Measurements from ENCODE around the gene PTPRM. TPM values are rescaled to one million over a fixed set of nuclear protein-coding genes. Genes with fewer than 3 reads are reported as not detected.

The PTPRM gene
- total RNA-seq, 1 donor from 2014 or later = 1.00 TPM

- POLR2A ChIA-PET = no interaction called here
- ATAC-seq (ENCODE audit: low read depth) = no peak
- Mint-ChIP-seq H3K36me3 (ENCODE audit: low read depth) (no peaks in the 10 kb centered on the region), H3K27ac (no peak overlapping the region), H3K27me3 (no peaks in the 10 kb centered on the region), H3K9me3 (peaks cover 22% of the 10 kb centered on the region), H3K4me3 (no peak overlapping the region), H3K4me1 (no peaks in the 10 kb centered on the region)
- DNase-seq = no peak
- CTCF ChIA-PET = no interaction called here
- intact Hi-C loops (cut with micrococcal nuclease) = no loop called here
- TF ChIP-seq, protein P1, sequence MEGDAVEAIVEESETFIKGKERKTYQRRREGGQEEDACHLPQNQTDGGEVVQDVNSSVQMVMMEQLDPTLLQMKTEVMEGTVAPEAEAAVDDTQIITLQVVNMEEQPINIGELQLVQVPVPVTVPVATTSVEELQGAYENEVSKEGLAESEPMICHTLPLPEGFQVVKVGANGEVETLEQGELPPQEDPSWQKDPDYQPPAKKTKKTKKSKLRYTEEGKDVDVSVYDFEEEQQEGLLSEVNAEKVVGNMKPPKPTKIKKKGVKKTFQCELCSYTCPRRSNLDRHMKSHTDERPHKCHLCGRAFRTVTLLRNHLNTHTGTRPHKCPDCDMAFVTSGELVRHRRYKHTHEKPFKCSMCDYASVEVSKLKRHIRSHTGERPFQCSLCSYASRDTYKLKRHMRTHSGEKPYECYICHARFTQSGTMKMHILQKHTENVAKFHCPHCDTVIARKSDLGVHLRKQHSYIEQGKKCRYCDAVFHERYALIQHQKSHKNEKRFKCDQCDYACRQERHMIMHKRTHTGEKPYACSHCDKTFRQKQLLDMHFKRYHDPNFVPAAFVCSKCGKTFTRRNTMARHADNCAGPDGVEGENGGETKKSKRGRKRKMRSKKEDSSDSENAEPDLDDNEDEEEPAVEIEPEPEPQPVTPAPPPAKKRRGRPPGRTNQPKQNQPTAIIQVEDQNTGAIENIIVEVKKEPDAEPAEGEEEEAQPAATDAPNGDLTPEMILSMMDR (IDR thresholded peaks at IDR 0.05) = no peak
Observed at GRCh38 chr18:7813131-7813530, 246.0 kb downstream of the PTPRM start.

DNA sequence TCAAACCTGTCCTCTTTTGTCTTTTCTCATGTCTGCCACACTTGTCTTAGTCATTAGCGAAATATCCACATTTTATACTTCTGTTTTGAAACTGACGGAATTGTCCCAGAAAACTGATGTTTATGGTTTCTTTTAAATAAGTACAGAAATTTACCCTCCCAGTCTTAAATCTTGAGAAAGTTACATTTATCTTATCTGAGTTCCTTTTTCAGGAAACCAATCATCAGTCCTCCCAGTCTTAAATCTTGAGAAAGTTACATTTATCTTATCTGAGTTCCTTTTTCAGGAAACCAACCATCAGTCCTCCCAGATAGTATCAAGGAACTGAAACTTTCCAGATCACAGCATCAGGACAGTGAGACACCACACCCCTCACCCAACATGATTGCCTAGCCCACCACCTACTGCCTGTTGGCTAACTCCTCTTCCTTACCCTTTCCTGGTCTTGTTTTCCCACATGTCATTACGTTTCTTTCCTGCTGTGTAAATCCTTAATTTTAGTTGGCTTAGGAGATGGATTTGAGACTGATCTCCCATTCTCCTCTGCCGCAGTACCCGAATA lies 247.7 kb downstream of the PTPRM start:
- ChIA-PET POLR2A (no interaction called here), CTCF (no interaction called here)
- Mint-ChIP-seq H3K9me3 (peaks cover 22% of the 10 kb centered on the region), H3K4me1 (no peaks in the 10 kb centered on the region), H3K27ac (no peak overlapping the region), H3K36me3 (ENCODE audit: low read depth) (no peaks in the 10 kb centered on the region), H3K4me3 (no peak overlapping the region), H3K27me3 (no peaks in the 10 kb centered on the region)
- DNase-seq (no peak), ATAC-seq (ENCODE audit: low read depth) (no peak)
- intact Hi-C loops (cut with micrococcal nuclease) = no loop called here
- TF ChIP-seq, protein P1 (IDR thresholded peaks at IDR 0.05) = no peak

DNA sequence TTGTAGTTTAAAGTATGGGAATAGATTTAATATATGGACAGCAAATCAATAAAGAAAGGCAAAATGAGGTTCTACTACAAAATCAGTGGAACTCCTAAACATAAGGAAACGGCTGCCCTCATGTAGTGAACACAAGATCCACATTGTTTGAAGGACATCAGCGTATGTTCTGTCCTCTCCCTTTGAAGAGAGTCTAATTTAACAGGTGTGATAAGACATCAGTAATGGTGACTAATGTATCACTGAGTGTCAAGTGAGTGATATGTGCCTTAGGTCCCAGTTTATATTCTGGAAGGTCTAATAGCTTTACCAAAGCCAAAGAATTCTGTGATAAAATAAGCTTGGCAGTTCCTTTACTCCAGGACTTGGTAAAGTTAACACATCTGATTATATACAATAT lies 248.7 kb downstream of the PTPRM start:
- POLR2A ChIA-PET = no interaction called here
- Mint-ChIP-seq H3K27me3 (no peaks in the 10 kb centered on the region), H3K9me3 (peaks cover 22% of the 10 kb centered on the region), H3K36me3 (ENCODE audit: low read depth) (no peaks in the 10 kb centered on the region), H3K4me3 (no peak overlapping the region), H3K4me1 (no peaks in the 10 kb centered on the region), H3K27ac (no peak overlapping the region)
- CTCF ChIA-PET = no interaction called here
- intact Hi-C loops (cut with micrococcal nuclease) = no loop called here
- ATAC-seq (ENCODE audit: low read depth) (no peak), DNase-seq (no peak)
- TF ChIP-seq, protein P1 (IDR thresholded peaks at IDR 0.05) = no peak

DNA sequence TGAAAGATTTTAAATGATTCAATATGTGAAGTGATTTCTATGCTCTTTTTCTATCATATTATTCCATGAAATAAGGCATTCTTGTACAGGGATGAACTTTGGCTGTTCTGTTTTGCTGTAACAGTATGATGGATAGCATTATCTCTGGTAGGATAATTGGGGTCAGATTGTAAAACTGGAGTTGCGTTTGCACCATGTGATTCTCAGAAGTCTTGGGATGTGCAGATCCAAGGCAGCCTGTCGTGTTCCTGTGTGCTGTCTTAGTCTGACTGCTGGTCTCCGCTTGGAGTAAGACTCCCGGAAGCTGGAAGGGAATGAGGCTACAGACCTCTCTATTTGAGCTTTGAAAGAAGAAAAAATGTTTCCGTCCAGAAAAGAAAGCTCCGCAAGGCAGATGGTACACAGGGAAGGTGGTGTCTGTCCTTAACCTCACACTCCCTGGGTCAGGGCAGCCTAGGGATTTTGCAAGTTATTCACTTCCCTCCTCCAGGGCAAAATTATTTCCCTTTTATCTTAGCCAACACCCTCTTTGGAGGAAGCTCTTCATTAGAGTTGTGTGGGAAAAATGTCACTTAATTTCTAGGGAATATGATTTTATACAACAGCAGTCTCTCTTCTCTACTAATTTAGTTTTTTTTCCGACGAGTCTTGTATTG lies 250.6 kb downstream of the PTPRM start:
- intact Hi-C loops (cut with micrococcal nuclease) = no loop called here
- TF ChIP-seq, protein P1 (IDR thresholded peaks at IDR 0.05) = no peak
- Mint-ChIP-seq H3K4me3 (no peak overlapping the region), H3K27ac (no peak overlapping the region), H3K4me1 (no peaks in the 10 kb centered on the region), H3K27me3 (no peaks in the 10 kb centered on the region), H3K36me3 (ENCODE audit: low read depth) (no peaks in the 10 kb centered on the region), H3K9me3 (peaks cover 21% of the 10 kb centered on the region)
- DNase-seq (no peak), ATAC-seq (ENCODE audit: low read depth) (no peak)
- ChIA-PET CTCF (no interaction called here), POLR2A (no interaction called here)

- POLR2A ChIA-PET = no interaction called here
- ATAC-seq (ENCODE audit: low read depth) (no peak), DNase-seq (no peak)
- no peak overlapping the region for H3K4me3 Mint-ChIP-seq
- no peak overlapping the region for H3K27ac Mint-ChIP-seq
- CTCF ChIA-PET = no interaction called here
- peaks cover 2% of the 10 kb centered on the region for H3K9me3 Mint-ChIP-seq
- H3K27me3 Mint-ChIP-seq = no peaks in the 10 kb centered on the region
- TF ChIP-seq, protein P1 (IDR thresholded peaks at IDR 0.05) = no peak
- H3K4me1 Mint-ChIP-seq = no peaks in the 10 kb centered on the region
- intact Hi-C loops (cut with micrococcal nuclease) = no loop called here
- H3K36me3 Mint-ChIP-seq (ENCODE audit: low read depth) = no peaks in the 10 kb centered on the region
Observed at GRCh38 chr18:7821784-7822183, 254.7 kb downstream of the PTPRM start.

Data from activated B cell treated with CpG ODN at 0.5 μM for 24 hours (primary cell).